GM23338 (cell line): ENCODE data around the gene TNFSF12.

ENCODE experiments used
- CREB1 ChIP-seq: fragments of 250-450 bp; sonication (Bioruptor Pico); IDR thresholded peaks from 2 replicates; pipeline ENCODE4 v1.5.0; 2020; ENCODE audit warnings: low read depth, mild to moderate bottlenecking, moderate library complexity
- CTCF ChIP-seq, 2 experiments: fragments of 200-600 bp in 1 of 2; sonication (generic) in 1 of 2; conservative IDR thresholded peaks; 2 replicates each; pipeline versions ENCODE4 v1.5.1 to v1.6.1; 2016 to 2017; ENCODE audit warnings: antibody characterized with exemption in 2 of 2, low read depth in 2 of 2, mild to moderate bottlenecking in 2 of 2, moderate library complexity in 1 of 2
- ETS1 ChIP-seq: IDR thresholded peaks from 2 replicates; pipeline ENCODE4 v1.6.1; 2016; ENCODE audit warnings: antibody characterized with exemption
- EZH2 ChIP-seq: fragments of 200-600 bp; sonication (generic); IDR thresholded peaks from one replicate; pipeline ENCODE4 v1.8.0; 2017; ENCODE audit warnings: antibody characterized with exemption, mild to moderate bottlenecking, low read depth; ENCODE audit not compliant: unreplicated experiment
- EZH2phosphoT487 ChIP-seq: fragments of 200-600 bp; sonication (generic); IDR thresholded peaks from one replicate; pipeline ENCODE4 v1.8.1; 2018; ENCODE audit warnings: antibody characterized with exemption; ENCODE audit not compliant: unreplicated experiment
- JUNB ChIP-seq: IDR thresholded peaks from one replicate; pipeline ENCODE4 v1.6.1; 2016; ENCODE audit warnings: antibody characterized with exemption; ENCODE audit not compliant: unreplicated experiment
- NANOG ChIP-seq: IDR thresholded peaks from 2 replicates; pipeline ENCODE4 v1.6.1; 2016; ENCODE audit warnings: antibody characterized with exemption, borderline replicate concordance
- POLR2AphosphoS5 ChIP-seq: IDR thresholded peaks from 2 replicates; pipeline ENCODE4 v1.6.1; 2016; ENCODE audit warnings: antibody characterized with exemption, low read depth
- REST ChIP-seq: IDR thresholded peaks from one replicate; pipeline ENCODE4 v1.6.1; 2018; ENCODE audit warnings: antibody characterized with exemption; ENCODE audit not compliant: unreplicated experiment
- STAT1 ChIP-seq: IDR thresholded peaks from one replicate; pipeline ENCODE4 v1.6.1; 2016; ENCODE audit warnings: antibody characterized with exemption; ENCODE audit not compliant: unreplicated experiment
- ZNF114 ChIP-seq: fragments of 250-450 bp; sonication (Bioruptor Pico); IDR thresholded peaks from 2 replicates; pipeline ENCODE4 v1.5.0; 2020; ENCODE audit warnings: mild to moderate bottlenecking, moderate library complexity
- ZNF462 ChIP-seq: fragments of 250-450 bp; sonication (Bioruptor Pico); IDR thresholded peaks from 2 replicates; pipeline ENCODE4 v1.5.0; 2020; ENCODE audit warnings: mild to moderate bottlenecking, moderate library complexity

- TF ChIP-seq EZH2 = no peak
- TF ChIP-seq CTCF (conservative IDR thresholded peaks at IDR 0.05; ENCODE audit: low read depth in 2 of 2) = no peak
- TF ChIP-seq POLR2AphosphoS5 = no peak
- TF ChIP-seq EZH2phosphoT487 = no peak
- TF ChIP-seq CREB1 = no peak
- no peak for TF ChIP-seq ZNF114 (CRISPR knock-in tag)
- no peak for TF ChIP-seq REST
- no peak for TF ChIP-seq STAT1
- TF ChIP-seq ETS1 = no peak
- no peak for TF ChIP-seq JUNB
- TF ChIP-seq NANOG = no peak
- no peak for TF ChIP-seq ZNF462 (CRISPR knock-in tag)
Observed at GRCh38 chr17:7551396-7551795, 2.5 kb downstream of the TNFSF12 start.
